Keratinocyte (primary cell): Measurements from ENCODE around the gene ZC3H14. TPM values are rescaled to one million over a fixed set of nuclear protein-coding genes. Genes with fewer than 3 reads are reported as not detected.
"Not testable (repeated sequence)": the region's sequence is repeated elsewhere in the genome, so short reads cannot be mapped to it uniquely, and the experiment has no call there.

Experiments
- DNase-seq: peaks from one replicate; pipeline ENCODE4 v3.0.0-alpha.2; 2011; ENCODE audit warnings: low read depth, missing footprints, low spot score
- FAIRE-seq: peaks from 2 replicates; lab custom pipeline; 2011; peaks lifted over from hg19 to GRCh38; lab: Jason Lieb, UNC
- H2AFZ ChIP-seq: 2 replicates; pipeline ENCODE4 v1.6.0; 2012; ENCODE audit warnings: low read length, control low read depth, inconsistent platforms; ENCODE audit not compliant: control insufficient read depth
- H3K27ac ChIP-seq: 2 replicates; pipeline ENCODE4 v1.5.1; 2011; ENCODE audit warnings: low read length; ENCODE audit not compliant: control insufficient read depth, insufficient read depth
- H3K27me3 ChIP-seq: 3 replicates; pipeline ENCODE4 v1.6.0; 2011; ENCODE audit warnings: low read length; ENCODE audit not compliant: control insufficient read depth, insufficient read depth; ENCODE audit errors: extremely low read depth
- H3K36me3 ChIP-seq, 2 experiments: 2 replicates in 1 of 2; 3 replicates in 1 of 2; pipeline ENCODE4 v1.5.1; 2011; ENCODE audit warnings: low read length in 2 of 2, mild to moderate bottlenecking in 1 of 2; ENCODE audit not compliant: control insufficient read depth in 2 of 2, insufficient read depth in 2 of 2; ENCODE audit errors: extremely low read depth in 1 of 2
- H3K4me1 ChIP-seq: 3 replicates; pipeline ENCODE4 v1.5.1; 2011; ENCODE audit warnings: low read length; ENCODE audit not compliant: control insufficient read depth, insufficient read depth; ENCODE audit errors: extremely low read depth
- H3K4me2 ChIP-seq: 3 replicates; pipeline ENCODE4 v1.6.0; 2011; ENCODE audit warnings: low read depth, low read length; ENCODE audit not compliant: control insufficient read depth, insufficient read depth; ENCODE audit errors: extremely low read depth
- H3K4me3 ChIP-seq, 3 experiments: fragments of 200-600 bp in 1 of 3; sonication (generic) in 1 of 3; 2 replicates in 2 of 3; 3 replicates in 1 of 3; pipeline ENCODE4 v1.5.1; 2011 to 2016; ENCODE audit warnings: low read length in 3 of 3, mild to moderate bottlenecking in 3 of 3, control low read depth in 2 of 3, inconsistent platforms in 1 of 3, low read depth in 1 of 3, mixed read lengths in 1 of 3, mixed run types in 1 of 3, moderate library complexity in 1 of 3; ENCODE audit not compliant: control insufficient read depth in 2 of 3, insufficient read depth in 2 of 3; ENCODE audit errors: extremely low read depth in 1 of 3
- H3K79me2 ChIP-seq: 2 replicates; pipeline ENCODE4 v1.6.0; 2012; ENCODE audit warnings: low read length; ENCODE audit not compliant: control insufficient read depth, insufficient read depth
- H3K9ac ChIP-seq: 3 replicates; pipeline ENCODE4 v1.6.0; 2011; ENCODE audit warnings: low read length; ENCODE audit not compliant: control insufficient read depth, insufficient read depth; ENCODE audit errors: extremely low read depth
- H3K9me1 ChIP-seq: 3 replicates; pipeline ENCODE4 v1.6.0; 2011; ENCODE audit warnings: low read length; ENCODE audit not compliant: control insufficient read depth, insufficient read depth; ENCODE audit errors: extremely low read depth
- H3K9me3 ChIP-seq: 2 replicates; pipeline ENCODE4 v1.5.1; 2012; ENCODE audit warnings: low read depth, low read length; ENCODE audit not compliant: control insufficient read depth
- H4K20me1 ChIP-seq: 3 replicates; pipeline ENCODE4 v1.6.0; 2011; ENCODE audit warnings: low read length; ENCODE audit not compliant: control insufficient read depth, insufficient read depth; ENCODE audit errors: extremely low read depth
- EZH2 ChIP-seq: IDR thresholded peaks from one replicate; pipeline ENCODE4 v1.6.1; 2012; ENCODE audit warnings: inconsistent platforms, mild to moderate bottlenecking, low read length, moderate library complexity
- dilution Hi-C: fragments of 300-500 bp; cut with MboI; formaldehyde crosslinking; loops from one replicate; pipeline ENCODE4 v1.7.0; 2020; ENCODE audit warnings: low sequenced_read_pairs; ENCODE audit not compliant: extremely low pct_ligation_motif_present
- polyA plus RNA-seq, 5 experiments: library from polyadenylated mRNA; depleted of rRNA in 3 of 5; stranded (reverse) in 3 of 5; stranded (forward) in 1 of 5; unstranded in 1 of 5; fragments of >200 nt; gene quantifications; 1 replicate in 1 of 5; 2 replicates in 3 of 5; 3 replicates in 1 of 5; pipeline versions ENCODE4 v1.2.1 to v1.2.3, GENCODE V29; 2011 to 2012; ENCODE audit warnings: missing spikeins in 2 of 5, low read depth in 1 of 5, low replicate concordance in 1 of 5
- TF ChIP-seq, protein P1 (sequence below), 3 experiments: IDR thresholded peaks in 1 of 3; conservative IDR thresholded peaks in 1 of 3; optimal IDR thresholded peaks in 1 of 3; 2 replicates in 2 of 3; 3 replicates in 1 of 3; pipeline versions ENCODE3 to v1.5.1; 2011; ENCODE audit warnings: low read length in 3 of 3, mild to moderate bottlenecking in 3 of 3, moderate library complexity in 2 of 3, control low read depth in 1 of 3, inconsistent platforms in 1 of 3; ENCODE audit not compliant: insufficient read depth in 2 of 3; ENCODE audit errors: extremely low read depth in 1 of 3

The ZC3H14 gene
- polyA plus RNA-seq, 1 donor (not counting 4 experiments of a cell fraction or from before 2014, with no cell fraction given) = 129 TPM

GRCh38 chr14:88522393-88522792 lies 40.4 kb upstream of the ZC3H14 start:
- Histone ChIP-seq H3K4me1 (peaks cover 4% of the 10 kb centered on the region), H3K9me3 (no peaks in the 10 kb centered on the region), H3K27ac (no peak overlapping the region), H3K9me1 (no peaks in the 10 kb centered on the region), H3K4me2 (no peak overlapping the region), H4K20me1 (no peaks in the 10 kb centered on the region), H3K79me2 (peaks cover 2% of the 10 kb centered on the region), H3K27me3 (no peaks in the 10 kb centered on the region), H3K9ac (no peak overlapping the region), H2AFZ (no peak overlapping the region), H3K4me3 (no peak overlapping the region), H3K36me3 (no peaks in the 10 kb centered on the region)
- DNase-seq (no peak), FAIRE-seq (no peak)
- TF ChIP-seq, protein P1, sequence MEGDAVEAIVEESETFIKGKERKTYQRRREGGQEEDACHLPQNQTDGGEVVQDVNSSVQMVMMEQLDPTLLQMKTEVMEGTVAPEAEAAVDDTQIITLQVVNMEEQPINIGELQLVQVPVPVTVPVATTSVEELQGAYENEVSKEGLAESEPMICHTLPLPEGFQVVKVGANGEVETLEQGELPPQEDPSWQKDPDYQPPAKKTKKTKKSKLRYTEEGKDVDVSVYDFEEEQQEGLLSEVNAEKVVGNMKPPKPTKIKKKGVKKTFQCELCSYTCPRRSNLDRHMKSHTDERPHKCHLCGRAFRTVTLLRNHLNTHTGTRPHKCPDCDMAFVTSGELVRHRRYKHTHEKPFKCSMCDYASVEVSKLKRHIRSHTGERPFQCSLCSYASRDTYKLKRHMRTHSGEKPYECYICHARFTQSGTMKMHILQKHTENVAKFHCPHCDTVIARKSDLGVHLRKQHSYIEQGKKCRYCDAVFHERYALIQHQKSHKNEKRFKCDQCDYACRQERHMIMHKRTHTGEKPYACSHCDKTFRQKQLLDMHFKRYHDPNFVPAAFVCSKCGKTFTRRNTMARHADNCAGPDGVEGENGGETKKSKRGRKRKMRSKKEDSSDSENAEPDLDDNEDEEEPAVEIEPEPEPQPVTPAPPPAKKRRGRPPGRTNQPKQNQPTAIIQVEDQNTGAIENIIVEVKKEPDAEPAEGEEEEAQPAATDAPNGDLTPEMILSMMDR (optimal IDR thresholded peaks at IDR 0.05 in 1 of 3, IDR thresholded peaks at IDR 0.05 in 1 of 3, conservative IDR thresholded peaks at IDR 0.05 in 1 of 3; ENCODE audit: extremely low read depth in 1 of 3, insufficient read depth in 2 of 3, low read length in 3 of 3) = no peak
- no peak for TF ChIP-seq EZH2
- dilution Hi-C loops = no loop called here

DNA sequence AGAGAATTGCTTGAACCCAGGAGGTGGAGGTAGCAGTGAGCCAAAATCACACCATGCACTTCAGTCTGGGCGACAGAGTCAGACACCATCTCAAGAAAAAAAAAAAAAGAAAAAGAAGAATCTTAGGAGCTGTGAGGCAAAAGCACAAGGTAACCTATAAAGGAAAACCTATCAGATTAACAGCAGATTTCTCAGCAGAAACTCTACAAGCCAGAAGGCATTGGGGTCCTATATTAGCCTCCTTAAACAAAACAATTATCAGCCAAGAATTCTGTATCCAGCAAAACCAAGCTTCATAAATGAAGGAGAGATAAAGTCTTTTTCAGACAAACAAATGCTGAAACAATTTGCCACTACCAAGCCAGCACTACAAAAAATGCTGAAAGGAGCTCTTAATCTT lies 32.9 kb upstream of the ZC3H14 start:
- H3K9ac ChIP-seq, H2AFZ ChIP-seq, H3K27ac ChIP-seq, FAIRE-seq, H3K9me3 ChIP-seq, H3K36me3 ChIP-seq, H3K9me1 ChIP-seq, DNase-seq, dilution Hi-C loops, H3K27me3 ChIP-seq, H3K4me3 ChIP-seq, H3K4me2 ChIP-seq, H4K20me1 ChIP-seq, H3K79me2 ChIP-seq, H3K4me1 ChIP-seq: not testable (repeated sequence)

- Histone ChIP-seq H3K79me2 (peaks cover 6% of the 10 kb centered on the region), H3K4me1 (no peaks in the 10 kb centered on the region), H3K27me3 (no peaks in the 10 kb centered on the region), H3K27ac (no peak overlapping the region), H4K20me1 (no peaks in the 10 kb centered on the region), H3K9me1 (peaks cover 3% of the 10 kb centered on the region), H3K4me2 (no peak overlapping the region), H3K9me3 (no peaks in the 10 kb centered on the region), H3K4me3 (no peak overlapping the region), H3K9ac (no peak overlapping the region), H3K36me3 (peaks cover 0 to 6% of the 10 kb centered on the region in 2 experiments), H2AFZ (no peak overlapping the region)
- DNase-seq = no peak
- no peak for FAIRE-seq
- dilution Hi-C loops = no loop called here
- no peak for TF ChIP-seq EZH2
- TF ChIP-seq, protein P1 (optimal IDR thresholded peaks at IDR 0.05 in 1 of 3, IDR thresholded peaks at IDR 0.05 in 1 of 3, conservative IDR thresholded peaks at IDR 0.05 in 1 of 3; ENCODE audit: extremely low read depth in 1 of 3, insufficient read depth in 2 of 3, low read length in 3 of 3) = no peak
Measured at GRCh38 chr14:88533064-88533602, 29.7 kb upstream of the ZC3H14 start.
